Epithelial cell of prostate (primary cell): Measurements from ENCODE around the gene RNF123.
"Not testable (repeated sequence)": the region's sequence is repeated elsewhere in the genome, so short reads cannot be mapped to it uniquely, and the experiment has no call there.

Experiments
- DNase-seq: peaks from one replicate; pipeline ENCODE4 v3.0.0-alpha.2; 2011; ENCODE audit warnings: low read depth, low spot score
- H3K27ac ChIP-seq: fragments of 450-650 bp; 2 replicates; pipeline ENCODE4 v1.5.1; 2017; ENCODE audit warnings: mild to moderate bottlenecking

Gene RNF123

DNA sequence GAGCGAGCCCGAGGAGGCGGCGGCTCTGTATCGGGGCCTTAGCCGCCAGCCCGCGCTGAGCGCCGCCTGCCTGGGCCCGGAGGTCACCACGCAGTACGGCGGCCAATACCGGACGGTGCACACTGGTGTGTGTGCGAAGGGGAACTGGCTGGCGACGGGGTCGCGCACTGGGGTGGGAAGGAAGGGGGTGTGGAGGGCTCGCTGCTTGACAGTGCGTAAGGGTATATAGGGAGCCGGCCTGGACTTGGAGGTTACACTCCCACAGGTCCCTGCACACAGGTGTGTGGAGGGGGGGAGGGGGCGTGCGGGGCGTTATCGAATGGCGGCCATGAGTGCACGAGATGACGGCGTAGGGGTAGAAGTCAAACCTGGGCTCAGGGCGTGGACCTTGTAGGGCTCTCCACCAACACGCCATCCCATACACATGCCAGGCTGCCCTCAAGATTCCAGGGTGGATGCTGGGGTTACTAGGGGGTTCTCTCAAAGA is 14.8 kb upstream of the RNF123 start:
- H3K27ac ChIP-seq = peak overlapping the region; percentile 82
- DNase-seq = no peak

DNA sequence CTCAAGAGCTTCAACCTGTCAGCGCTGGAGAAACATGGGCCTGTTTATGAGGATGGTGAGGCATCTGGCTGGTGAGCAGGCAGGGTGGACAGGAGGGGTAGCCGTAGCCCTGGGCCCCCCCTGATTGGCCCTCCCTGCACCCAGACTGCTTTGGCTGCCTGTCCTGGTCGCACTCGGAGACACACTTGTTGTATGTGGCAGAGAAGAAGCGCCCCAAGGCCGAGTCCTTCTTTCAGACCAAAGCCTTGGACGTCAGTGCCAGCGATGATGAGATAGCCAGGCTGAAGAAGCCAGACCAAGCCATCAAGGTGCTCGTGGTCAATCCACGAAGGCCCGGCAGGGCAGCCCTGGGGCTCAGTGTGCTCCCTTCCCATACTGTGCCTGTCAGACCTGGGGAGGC is 13.4 kb upstream of the RNF123 start:
- DNase-seq = no peak

DNA sequence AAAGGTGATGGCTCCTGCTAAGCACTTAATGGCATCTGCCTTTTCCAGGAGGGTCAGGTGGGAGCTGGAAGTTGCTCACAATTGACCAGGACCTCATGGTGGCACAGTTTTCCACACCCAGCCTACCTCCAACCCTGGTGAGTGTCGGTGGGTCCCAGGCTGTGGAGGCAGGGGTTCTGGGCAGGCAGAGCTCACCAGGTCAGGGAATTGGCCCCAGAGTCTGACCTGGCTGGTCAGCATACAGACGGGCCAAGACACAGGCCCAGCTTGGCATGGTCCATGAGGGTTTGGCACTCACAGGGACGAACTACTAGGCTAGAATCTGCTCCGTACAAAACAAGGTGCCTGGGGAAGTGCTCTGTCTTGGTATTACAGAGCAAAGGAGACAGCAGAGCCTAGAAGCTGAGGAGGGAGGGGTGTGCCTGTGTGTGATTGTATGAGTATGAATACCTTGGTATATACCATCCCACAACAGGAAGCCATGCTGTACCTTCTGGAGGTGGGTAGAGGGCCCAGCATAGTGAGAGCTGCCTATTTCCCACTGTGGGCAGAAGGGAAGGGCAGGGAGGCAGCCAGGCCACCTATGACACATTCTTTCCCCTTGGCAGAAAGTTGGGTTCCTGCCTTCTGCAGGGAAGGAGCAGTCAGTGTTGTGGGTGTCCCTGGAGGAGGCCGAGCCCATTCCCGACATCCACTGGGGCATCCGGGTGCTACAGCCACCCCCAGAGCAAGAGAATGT is 8.7 kb upstream of the RNF123 start:
- no peak for DNase-seq
- no peak overlapping the region for H3K27ac ChIP-seq

More for the DNA sequence above, 13.4 kb upstream of the RNF123 start:
- H3K27ac ChIP-seq = no peak overlapping the region

DNA sequence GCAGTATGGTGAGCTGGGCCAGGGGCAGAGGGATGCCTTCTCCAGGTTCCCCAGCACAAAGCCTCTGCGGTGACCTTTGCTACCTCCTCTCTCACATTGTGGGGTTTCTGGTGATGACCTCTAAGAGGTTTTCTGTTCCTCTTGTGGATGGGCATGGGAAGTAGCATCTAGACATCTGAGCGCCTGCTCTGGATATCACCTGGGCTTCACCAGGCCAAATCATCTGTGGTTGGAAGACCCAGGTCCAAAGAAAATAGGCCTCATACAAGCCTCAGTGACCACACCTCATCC is 8.2 kb upstream of the RNF123 start:
- no peak for DNase-seq
- no peak overlapping the region for H3K27ac ChIP-seq

DNA sequence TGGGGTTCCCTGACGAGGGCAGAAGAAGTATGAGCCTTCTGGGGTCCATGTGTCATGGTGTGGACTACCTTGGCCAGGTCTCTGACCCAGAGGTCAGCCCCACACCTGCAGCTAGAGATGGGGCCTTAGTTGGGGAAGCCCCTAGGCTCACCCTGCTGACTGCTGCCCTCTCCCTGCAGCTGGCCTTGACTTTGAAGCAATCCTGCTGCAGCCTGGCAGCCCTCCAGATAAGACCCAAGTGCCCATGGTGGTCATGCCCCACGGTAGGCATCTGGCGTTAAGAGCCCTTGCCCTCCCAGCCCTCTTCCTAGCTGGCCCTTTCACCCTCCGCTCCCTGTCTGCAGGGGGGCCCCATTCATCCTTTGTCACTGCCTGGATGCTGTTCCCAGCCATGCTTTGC is 7.8 kb upstream of the RNF123 start:
- H3K27ac ChIP-seq = no peak overlapping the region
- DNase-seq = no peak

DNA sequence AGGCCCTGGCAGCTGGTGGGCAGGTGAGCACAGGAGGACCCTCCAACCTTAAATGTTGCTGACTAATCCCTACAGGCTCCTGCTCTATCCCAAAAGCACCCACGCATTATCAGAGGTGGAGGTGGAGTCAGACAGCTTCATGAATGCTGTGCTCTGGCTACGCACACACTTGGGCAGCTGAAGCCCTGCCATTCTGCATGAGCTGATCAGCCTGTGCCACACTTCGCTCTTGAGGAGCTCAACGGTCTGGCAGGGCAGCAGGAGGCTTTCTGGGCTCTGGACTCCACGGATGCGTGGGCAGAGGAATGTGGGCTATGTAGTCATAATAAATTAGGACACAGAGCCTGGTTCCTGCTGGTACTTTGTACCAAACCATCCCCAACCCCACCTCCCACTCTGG is 6.2 kb upstream of the RNF123 start:
- DNase-seq = no peak
- H3K27ac ChIP-seq = no peak overlapping the region

DNA sequence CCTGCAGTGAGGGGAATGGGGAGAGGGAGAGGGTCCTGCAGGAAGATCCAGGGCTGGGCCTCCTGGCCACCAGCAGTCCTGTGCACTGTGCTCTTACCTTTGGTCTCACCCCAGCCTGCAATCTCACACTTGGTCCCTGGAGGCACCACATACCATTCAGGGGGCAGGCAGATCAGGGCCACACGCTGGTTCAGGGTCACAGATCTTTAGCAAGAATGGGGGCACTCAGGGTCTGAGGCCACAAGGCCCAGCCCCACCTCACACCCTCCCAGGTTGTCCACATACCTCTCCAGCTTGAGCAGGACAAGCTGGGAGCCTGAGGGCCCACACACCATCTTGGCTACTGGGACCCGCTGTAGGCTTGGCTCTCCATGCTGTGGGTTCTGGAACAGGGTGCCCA is 4.9 kb upstream of the RNF123 start:
- DNase-seq, H3K27ac ChIP-seq: not testable (repeated sequence)

DNA sequence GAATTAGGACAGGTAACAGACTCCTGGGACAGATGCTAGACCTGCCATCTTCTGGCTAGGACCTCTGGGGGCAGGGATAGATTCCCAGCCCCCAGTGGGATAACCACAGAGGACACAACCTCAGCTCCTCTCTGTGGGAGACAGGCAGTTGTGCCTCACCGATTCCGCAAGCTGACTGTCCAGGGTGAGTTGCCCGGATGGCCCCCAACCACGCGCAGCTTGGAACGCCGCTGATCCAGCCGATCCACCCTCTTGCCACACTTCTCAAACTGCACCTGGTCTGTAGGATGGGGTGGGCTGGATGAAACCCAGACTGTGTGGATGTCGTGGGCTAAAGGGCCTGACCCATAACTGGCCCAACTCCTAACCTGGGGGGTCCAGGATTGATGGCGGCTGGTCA is 4.3 kb upstream of the RNF123 start:
- DNase-seq, H3K27ac ChIP-seq: not testable (repeated sequence)

DNA sequence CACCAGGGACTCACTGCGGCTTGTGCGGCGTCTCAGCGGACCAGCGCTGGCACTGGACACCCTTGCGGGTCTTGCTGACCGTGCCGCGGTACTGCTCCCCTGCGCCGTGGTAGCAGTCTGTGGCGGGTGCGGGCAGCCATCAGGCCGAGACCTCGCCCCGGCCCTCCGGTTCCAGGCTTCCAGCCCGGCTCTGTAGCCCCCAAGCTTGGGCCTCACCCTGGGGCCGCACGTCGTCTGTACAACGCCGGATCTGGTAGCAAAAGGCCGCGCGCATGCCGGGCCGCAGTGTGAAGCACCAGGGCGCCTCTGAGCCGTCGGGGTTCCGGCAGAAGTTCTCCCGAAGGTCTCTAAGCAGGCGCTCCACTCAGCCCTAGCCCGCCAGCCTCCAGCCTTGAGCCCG is 3.5 kb upstream of the RNF123 start:
- H3K27ac ChIP-seq, DNase-seq: not testable (repeated sequence)

DNA sequence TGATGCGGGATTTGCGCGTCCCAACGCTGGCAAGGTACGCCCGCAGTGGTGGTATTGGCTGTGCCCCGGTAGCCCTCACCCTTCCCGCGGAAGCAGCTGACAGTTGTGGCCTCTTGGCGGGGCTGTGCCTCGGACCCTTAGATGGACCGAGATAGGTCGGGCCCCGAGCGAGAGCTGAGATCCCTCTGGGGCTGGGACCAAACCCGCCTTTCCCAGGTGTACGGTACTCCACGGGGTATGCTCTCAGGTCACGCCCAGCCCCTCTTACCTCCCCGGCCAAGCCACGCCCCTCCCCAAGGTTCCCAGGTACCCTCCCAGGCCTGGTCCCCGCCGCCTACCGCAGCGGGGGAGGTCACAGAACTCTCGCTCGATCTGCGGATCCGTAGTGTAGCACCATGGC is 3.0 kb upstream of the RNF123 start:
- DNase-seq = not testable (repeated sequence)

DNA sequence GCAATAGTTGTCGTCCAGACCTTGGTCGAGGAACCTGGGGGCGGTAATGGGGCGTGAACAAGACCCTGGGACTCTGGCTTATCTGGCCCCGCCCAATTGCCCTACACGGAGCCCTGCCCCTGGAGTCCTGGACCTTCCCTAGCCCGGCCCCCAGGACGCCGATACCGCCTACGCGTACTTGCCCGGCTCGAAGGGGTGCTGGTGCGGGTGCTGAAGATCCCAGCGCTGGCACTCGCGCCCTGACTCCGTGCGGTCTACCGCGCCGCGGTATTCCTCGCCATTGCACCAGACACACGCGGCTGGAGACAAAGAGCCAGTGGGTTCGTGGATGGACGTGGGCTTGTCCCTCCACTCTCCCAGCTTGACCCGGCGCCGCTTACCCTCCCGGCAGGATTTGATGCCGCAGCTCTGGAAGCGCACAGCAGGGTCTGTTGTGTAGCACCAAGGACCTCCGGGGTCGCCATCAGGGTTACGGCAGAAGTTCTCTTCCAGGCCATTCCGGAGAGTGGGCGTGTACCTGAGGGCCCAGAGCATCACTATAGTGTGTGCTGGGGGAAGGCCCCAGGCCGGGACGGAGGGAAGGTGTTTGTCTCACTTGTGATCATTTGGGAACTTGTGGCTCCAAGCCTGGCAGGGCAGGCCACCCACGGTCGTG is 2.5 kb upstream of the RNF123 start:
- not testable (repeated sequence) for DNase-seq

More for the DNA sequence above, 3.0 kb upstream of the RNF123 start:
- H3K27ac ChIP-seq = not testable (repeated sequence)

DNA sequence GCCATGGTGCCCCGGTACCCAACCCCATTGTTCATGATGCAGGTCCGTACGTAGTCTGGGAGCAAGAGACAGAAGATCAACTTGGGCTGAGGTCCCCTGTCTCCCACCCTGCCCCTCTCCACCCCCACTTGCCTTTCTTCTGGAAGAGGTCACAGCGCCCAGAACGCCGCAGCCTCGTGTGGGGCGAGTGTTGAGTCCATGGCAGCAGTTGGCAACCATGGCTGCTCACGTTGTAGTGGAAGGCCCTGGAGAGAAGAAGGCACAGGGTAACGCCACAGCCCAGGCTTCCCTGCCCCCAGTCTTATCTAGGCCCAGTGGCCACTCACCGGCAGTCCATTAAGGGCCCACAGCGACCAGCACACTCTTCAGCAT is 1.9 kb upstream of the RNF123 start:
- not testable (repeated sequence) for DNase-seq, H3K27ac ChIP-seq

More for the DNA sequence above, 2.5 kb upstream of the RNF123 start:
- not testable (repeated sequence) for H3K27ac ChIP-seq

DNA sequence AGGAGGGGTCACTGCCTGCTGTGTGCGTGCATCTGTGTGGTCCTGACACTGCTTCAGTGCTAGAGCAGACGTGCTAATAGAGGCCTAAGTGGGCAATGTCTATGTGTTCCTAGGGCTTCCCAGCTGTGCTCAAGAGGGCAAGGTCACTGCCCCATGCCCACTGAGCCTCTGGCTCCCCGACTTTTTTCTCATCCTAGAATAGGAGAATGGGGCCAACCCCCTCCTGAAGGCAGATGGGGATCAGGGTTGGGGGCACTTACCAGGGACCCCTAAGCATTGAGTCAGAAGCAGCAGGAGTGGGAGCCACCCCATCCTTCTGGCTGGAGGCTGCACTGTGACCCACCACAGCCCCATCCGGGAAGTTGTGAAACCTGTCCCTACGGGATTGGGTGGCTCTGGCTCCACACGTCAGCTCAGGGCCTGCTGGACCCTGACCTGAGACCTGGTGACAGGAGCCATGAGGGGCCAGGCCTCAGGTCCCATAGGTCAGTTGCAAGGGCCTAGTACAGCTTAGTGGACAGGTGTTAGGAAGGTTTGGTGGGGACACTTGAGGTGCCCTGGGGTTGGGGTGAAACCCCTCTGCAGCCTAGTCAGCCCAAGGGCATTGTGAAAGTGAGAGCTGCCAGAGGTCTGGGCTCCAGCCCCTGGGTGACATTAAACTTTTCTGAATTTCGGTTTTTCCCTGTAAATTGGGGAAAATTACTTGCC is 865 bp upstream of the RNF123 start:
- H3K27ac ChIP-seq = peak overlapping the region; percentile 17
- not testable (repeated sequence) for DNase-seq

DNA sequence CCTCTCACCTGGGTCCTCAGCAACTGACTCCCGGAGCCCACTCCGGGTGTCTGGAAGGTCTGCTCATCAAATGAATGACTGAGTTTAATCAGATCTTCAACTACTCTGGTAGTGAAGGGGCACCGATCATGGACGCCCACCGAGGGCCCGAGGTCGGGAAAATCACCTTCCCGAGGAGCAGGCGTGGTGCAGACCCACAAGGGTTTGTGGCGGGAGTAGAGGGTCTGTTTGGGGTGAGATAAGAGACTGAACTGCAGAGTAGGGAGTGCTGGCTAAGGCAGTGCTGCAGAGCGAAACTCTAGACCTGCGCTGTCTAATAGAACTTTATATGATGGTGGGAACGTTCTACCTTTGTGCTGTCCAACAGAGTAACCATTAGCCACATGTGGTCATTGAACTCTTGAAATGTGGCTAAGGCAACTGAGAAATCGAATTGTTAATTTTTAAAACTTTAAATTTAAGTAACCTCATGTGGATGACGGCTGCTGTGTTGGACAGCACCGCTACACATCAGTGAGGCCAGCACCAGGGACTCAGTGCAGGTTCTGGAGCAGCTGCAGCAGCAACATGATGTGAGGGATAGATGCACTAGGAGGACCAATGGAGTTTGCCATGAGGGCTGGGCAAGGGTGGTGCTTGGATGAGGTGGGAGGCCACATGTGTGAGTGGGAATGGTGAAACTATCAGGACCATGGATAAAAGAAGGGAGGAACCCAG is 709 bp downstream of the RNF123 start:
- DNase-seq = not testable (repeated sequence)

DNA sequence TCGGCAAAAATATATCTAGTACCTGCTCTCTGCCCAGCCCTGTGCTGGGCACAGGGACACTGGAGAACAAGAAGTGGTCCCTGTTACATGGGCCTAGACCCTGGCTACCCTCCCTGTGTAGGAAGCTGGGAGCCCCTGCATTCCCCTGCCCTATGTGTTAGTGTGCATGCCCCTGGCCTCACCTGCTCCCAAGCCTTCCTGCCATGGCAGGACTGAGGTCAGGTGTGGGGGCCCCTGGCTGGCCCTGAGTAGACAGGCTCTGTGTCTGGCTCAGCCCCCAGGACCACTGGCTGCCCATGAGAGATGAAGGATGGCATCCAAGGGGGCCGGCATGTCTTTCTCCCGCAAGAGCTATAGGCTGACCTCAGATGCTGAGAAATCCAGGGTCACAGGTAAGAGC is 1.5 kb downstream of the RNF123 start:
- H3K27ac ChIP-seq, DNase-seq: not testable (repeated sequence)

More for the DNA sequence above, 709 bp downstream of the RNF123 start:
- H3K27ac ChIP-seq = peak overlapping the region; percentile 17

DNA sequence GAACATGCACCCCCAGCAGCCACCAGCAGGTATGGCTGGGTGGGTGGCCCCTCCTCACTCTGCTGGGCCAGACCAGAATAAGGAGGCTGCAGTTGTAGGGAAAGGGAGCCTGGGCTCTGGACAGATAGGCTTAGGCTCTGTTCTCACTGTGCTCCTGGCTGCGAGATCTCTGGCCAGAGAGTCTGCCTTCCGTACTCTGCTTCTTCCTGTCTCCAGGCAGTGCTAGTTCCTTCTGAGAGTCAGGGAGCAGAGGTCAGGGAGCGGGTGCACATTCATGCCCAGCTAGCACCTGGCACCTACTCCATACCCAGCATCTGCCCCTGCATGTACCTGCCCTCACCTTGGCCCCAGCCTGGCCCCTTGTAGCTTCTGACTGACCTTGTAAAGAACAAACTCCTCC is 2.1 kb downstream of the RNF123 start:
- not testable (repeated sequence) for H3K27ac ChIP-seq, DNase-seq

DNA sequence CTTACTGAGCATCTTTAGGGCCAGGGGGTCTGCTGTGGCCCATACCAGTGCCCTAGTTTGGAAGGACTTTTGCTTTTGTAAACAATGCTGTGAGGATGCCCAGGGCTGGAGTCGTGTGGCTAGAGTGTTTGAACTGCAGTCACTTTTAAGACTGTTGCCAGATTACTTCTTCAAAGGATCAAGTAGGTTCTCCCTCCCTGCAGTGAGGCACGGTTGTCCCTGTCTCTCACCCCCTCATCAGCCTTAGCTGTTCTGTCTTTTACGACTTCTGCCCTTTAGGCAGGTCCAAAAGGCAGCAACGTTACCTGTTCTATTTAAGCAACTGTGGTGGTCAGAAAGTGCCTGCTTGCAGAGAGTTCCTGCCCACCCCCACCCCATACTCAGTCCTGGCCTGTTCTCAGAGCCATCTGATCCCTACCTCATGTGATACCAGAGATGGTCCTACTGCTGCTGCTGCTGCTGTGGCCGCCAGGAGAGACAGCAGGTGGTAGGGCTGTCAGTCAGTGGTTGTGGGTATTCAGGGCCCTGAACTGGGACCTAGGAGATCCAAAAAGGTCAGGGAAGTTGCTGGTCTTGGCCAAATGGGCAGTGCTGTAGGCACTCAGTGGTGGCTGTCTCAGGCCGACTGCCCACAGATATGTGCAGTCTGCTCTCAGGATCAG is 5.2 kb downstream of the RNF123 start:
- not testable (repeated sequence) for H3K27ac ChIP-seq, DNase-seq

DNA sequence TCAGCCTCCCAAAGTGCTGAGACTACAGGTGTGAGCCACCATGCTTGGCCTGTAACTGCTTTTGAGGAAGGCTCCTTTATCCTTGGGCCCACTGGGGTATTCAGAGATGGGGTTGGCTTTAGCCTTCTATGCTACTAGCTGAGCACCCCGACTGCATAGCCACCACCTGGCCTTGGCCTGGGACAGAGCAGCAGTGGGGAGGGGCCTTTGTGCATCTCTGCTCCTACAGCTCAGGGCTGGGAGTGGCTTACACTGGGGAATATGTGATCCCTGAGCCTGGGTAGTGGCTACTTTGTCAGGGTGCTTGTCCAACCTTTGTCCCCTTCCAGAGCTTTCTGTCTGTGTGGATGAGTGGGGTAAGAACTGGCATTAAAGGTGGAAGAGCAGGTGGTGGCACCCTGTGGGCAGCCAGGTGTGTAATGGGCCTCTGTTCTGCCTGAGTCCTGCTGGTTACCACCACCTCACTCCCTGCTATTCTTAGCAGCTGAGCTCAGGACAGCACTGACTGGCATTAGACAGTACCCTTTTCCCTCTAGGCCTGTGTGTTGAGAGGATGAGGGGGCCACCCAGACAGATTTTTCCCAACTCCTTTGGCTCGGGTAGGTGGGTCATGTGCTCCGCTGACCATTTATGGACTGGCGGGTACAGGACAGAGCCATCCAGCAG is 6.1 kb downstream of the RNF123 start:
- H3K27ac ChIP-seq, DNase-seq: not testable (repeated sequence)

DNA sequence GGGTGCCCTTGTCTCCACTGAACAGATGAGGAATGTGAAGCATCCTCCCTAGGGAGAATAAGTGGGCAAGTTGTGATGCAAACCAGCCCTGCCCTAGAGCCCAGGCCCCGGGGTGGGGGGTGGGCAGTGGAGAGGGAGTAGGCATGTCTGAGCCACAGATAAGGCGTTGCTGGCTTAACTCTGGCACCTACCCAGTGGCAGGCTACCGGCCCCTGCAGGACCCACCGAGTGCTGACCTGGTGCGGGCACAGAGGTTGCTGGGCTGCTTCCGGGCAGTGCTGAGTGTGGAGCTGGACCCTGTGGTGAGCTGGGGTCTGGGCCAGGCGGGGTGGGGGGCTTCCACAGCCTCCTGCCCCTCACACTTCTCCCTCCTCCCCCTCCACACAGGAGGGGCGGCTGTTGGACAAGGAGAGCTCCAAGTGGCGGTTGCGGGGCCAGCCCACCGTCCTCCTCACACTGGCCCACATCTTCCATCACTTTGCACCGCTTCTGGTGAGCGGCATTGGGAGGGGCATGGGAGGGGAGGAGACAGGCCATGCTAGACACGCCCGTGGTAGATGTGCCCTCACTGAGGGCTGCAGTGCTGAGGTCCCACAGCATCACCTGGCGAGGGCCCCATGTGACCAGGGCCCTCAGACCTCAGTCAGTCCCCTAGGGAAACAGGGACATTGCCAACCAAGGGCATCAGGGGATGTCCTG is 10.1 kb downstream of the RNF123 start:
- DNase-seq = no peak

More for the DNA sequence above, 10.1 kb downstream of the RNF123 start:
- no peak overlapping the region for H3K27ac ChIP-seq
